SK-N-SH (cell line): Measurements from ENCODE around the gene PBRM1. TPM values are rescaled to one million over a fixed set of nuclear protein-coding genes. Genes with fewer than 3 reads are reported as not detected.
A peak's percentile ranks its signal among the peaks of the same experiment; 100 is the strongest.

Experiments used
- CTCF ChIA-PET: fragments of 300-600, 350-600 bp; formaldehyde crosslinking; extraction: SDS; loops from one replicate; lab custom pipeline; 2021; lab: Yijun Ruan, JAX
- POLR2A ChIA-PET: fragments of 350-600 bp; sonication (Branson Sonifier 250); formaldehyde crosslinking; extraction: SDS; loops from one replicate; lab custom pipeline; 2020; ENCODE audit warnings: antibody characterized with exemption, inconsistent platforms; lab: Yijun Ruan, JAX
- DNase-seq: peaks from one replicate; pipeline ENCODE4 v3.0.0; 2012
- H2AFZ ChIP-seq: fragments of 200-600 bp; sonication (generic); 2 replicates; pipeline ENCODE4 v1.8.1; 2016; ENCODE audit warnings: antibody characterized with exemption, mild to moderate bottlenecking, low read depth
- H3F3A ChIP-seq: fragments of 200-600 bp; sonication (generic); replicated peaks from 2 replicates; pipeline ENCODE3; 2016; ENCODE audit warnings: antibody characterized with exemption, mild to moderate bottlenecking; ENCODE audit not compliant: insufficient read depth
- H3K27ac ChIP-seq, 2 experiments: fragments of 200-500 bp in 1 of 2; fragments of 200-600 bp in 1 of 2; sonication (Bioruptor generic) in 1 of 2; sonication (generic), shearing (Covaris generic) in 1 of 2; 2 replicates each; pipeline versions ENCODE4 v1.5.1 to v1.6.1; 2014 to 2016; ENCODE audit warnings: low read depth in 2 of 2, inconsistent platforms in 1 of 2, low read length in 1 of 2, mild to moderate bottlenecking in 1 of 2, mixed read lengths in 1 of 2
- H3K27me3 ChIP-seq: fragments of 200-600 bp; sonication (generic), shearing (Covaris generic); 2 replicates; pipeline ENCODE4 v1.6.1; 2016; ENCODE audit warnings: mixed run types; ENCODE audit not compliant: insufficient read depth
- H3K36me3 ChIP-seq, 2 experiments: fragments of 200-500 bp in 1 of 2; fragments of 200-600 bp in 1 of 2; sonication (Bioruptor generic) in 1 of 2; sonication (generic) in 1 of 2; replicated peaks in 1 of 2; 2 replicates each; pipeline versions ENCODE3 to v1.5.1; 2014 to 2016; ENCODE audit warnings: low read length in 1 of 2, mild to moderate bottlenecking in 1 of 2; ENCODE audit not compliant: insufficient read depth in 2 of 2, control insufficient read depth in 1 of 2
- H3K4me1 ChIP-seq, 2 experiments: fragments of 200-500 bp in 1 of 2; fragments of 200-600 bp in 1 of 2; sonication (Bioruptor generic) in 1 of 2; sonication (generic), shearing (Covaris generic) in 1 of 2; 2 replicates each; pipeline versions ENCODE4 v1.5.1 to v1.6.1; 2014 to 2016; ENCODE audit warnings: low read depth in 1 of 2, low read length in 1 of 2, mixed run types in 1 of 2; ENCODE audit not compliant: insufficient read depth in 2 of 2, control insufficient read depth in 1 of 2
- H3K4me2 ChIP-seq: fragments of 200-600 bp; sonication (generic), shearing (Covaris generic); 2 replicates; pipeline ENCODE4 v1.6.1; 2017; ENCODE audit warnings: mixed run types
- H3K4me3 ChIP-seq, 2 experiments: fragments of 200-500 bp in 1 of 2; fragments of 200-600 bp in 1 of 2; sonication (Bioruptor generic) in 1 of 2; sonication (generic), shearing (Covaris generic) in 1 of 2; 2 replicates each; pipeline versions ENCODE4 v1.5.1 to v1.8.1; 2014 to 2016; ENCODE audit warnings: low read depth in 2 of 2, inconsistent platforms in 1 of 2, low read length in 1 of 2, mild to moderate bottlenecking in 1 of 2, mixed read lengths in 1 of 2, moderate library complexity in 1 of 2
- H3K79me2 ChIP-seq: fragments of 200-600 bp; sonication (generic); 2 replicates; pipeline ENCODE4 v1.8.1; 2017; ENCODE audit warnings: mild to moderate bottlenecking; ENCODE audit not compliant: insufficient read depth
- H3K9ac ChIP-seq: fragments of 200-600 bp; sonication (generic); 2 replicates; pipeline ENCODE4 v1.6.1; 2017; ENCODE audit warnings: mixed run types
- H3K9me2 ChIP-seq: fragments of 200-600 bp; sonication (generic); 2 replicates; pipeline ENCODE4 v1.6.1; 2017; ENCODE audit warnings: mixed run types
- H3K9me3 ChIP-seq: fragments of 200-600 bp; sonication (generic); 2 replicates; pipeline ENCODE4 v1.6.1; 2017; ENCODE audit warnings: mixed run types, mild to moderate bottlenecking, moderate library complexity
- H4K20me1 ChIP-seq: fragments of 200-600 bp; sonication (generic); 2 replicates; pipeline ENCODE4 v1.6.1; 2017; ENCODE audit warnings: mild to moderate bottlenecking, mixed run types; ENCODE audit not compliant: insufficient read depth
- CHD2 ChIP-seq: fragments of 150-350 bp; IDR thresholded peaks from 2 replicates; pipeline ENCODE4 v1.6.1; 2018; ENCODE audit warnings: low read length; ENCODE audit not compliant: partially characterized antibody
- POLR2AphosphoS5 ChIP-seq: IDR thresholded peaks from 2 replicates; pipeline ENCODE4 v1.6.1; 2012; ENCODE audit warnings: low read depth, low read length
- REST ChIP-seq: IDR thresholded peaks from 2 replicates; pipeline ENCODE4 v1.6.1; 2012; ENCODE audit warnings: mild to moderate bottlenecking, low read depth, low read length, moderate library complexity
- SMC3 ChIP-seq: IDR thresholded peaks from 2 replicates; pipeline ENCODE4 v1.6.1; 2012; ENCODE audit warnings: low read depth, low read length, improper control_type of control experiment
- TAF1 ChIP-seq: IDR thresholded peaks from 2 replicates; pipeline ENCODE4 v1.6.1; 2012; ENCODE audit warnings: low read depth, mild to moderate bottlenecking, low read length, moderate library complexity, borderline replicate concordance
- WGBS: methylation state at CpG from one replicate; pipeline ENCODE4 v1.1.6; 2017; ENCODE audit warnings: low lambda C conversion rate; 5-methylcytosine and 5-hydroxymethylcytosine counted together
- polyA plus RNA-seq, 3 experiments: library from polyadenylated mRNA; depleted of rRNA; stranded (reverse); fragments of >200 nt; gene quantifications; 2 replicates each; pipeline ENCODE4 v1.2.3, GENCODE V29; 2012
- TF ChIP-seq, protein P1 (sequence below): fragments of 150-350 bp; IDR thresholded peaks from 2 replicates; pipeline ENCODE4 v1.6.1; 2017; ENCODE audit warnings: antibody characterized with exemption, low read length, low read depth, borderline replicate concordance

The PBRM1 gene
- polyA plus RNA-seq, 1 of the 3 experiments (the other 2 are of a cell fraction), result 14.3 TPM

- Histone ChIP-seq H3K9ac (no peak overlapping the region), H3K9me2 (no peaks in the 10 kb centered on the region), H3K36me3 (peaks cover 70 to 78% of the 10 kb centered on the region in 2 experiments), H2AFZ (no peak overlapping the region), H3K27me3 (no peaks in the 10 kb centered on the region), H3K4me3 (no peak overlapping the region), H4K20me1 (no peaks in the 10 kb centered on the region; the same call in 1 of the 2 replicates), H3F3A (peaks cover 59% of the 10 kb centered on the region), H3K9me3 (no peaks in the 10 kb centered on the region), H3K79me2 (peaks cover 39% of the 10 kb centered on the region), H3K4me1 (peaks cover 0 to 5% of the 10 kb centered on the region in 2 experiments; a peak in 1 of 4 replicates), H3K27ac (no peak overlapping the region), H3K4me2 (no peak overlapping the region)
- WGBS, result 96% methylated on average over 4 of the region's 4 CpGs
- TF ChIP-seq SMC3, result no peak
- peak; percentile 6; the same call in 1 of the 2 replicates for TF ChIP-seq POLR2AphosphoS5
- no peak for TF ChIP-seq TAF1
- ChIA-PET POLR2A (interaction anchor here (1.5 kb wide), 1 partner anchor 7 kb away, joined by 5 read pairs; no protein-coding TSS in a partner anchor), CTCF (no interaction called here)
- no peak for DNase-seq
Measured at GRCh38 chr3:52695798-52696671, 10.3 kb upstream of the PBRM1 start.

DNA sequence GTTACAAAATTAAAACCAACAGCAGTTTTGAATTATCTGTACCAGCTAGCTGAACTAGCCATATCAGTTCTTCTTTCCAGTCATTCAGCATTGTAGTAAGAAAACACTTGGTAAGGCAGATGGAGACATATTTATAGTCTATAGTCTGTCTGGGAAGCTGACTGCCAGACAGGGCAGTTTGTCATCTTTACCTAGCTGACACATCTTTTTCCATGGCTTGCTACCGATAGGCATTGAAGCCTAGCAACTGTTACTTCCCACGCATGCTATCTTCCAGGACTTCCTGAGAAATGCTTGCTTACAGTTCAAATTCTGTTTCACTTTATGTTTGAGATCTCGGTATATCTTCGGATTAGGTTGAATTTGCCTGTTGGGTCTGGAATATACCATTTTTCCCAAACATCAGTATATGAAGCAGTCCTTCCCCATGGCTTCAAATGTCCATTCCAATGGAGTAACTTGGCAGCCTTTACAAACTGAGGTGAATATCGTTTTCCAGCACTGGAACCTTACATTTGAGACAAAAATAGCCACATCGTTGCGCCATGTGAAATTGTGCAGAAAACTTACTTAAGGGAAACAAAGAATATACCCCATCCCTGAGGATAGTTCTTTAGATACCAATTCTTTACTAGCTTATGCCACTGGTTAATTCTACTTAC, 8.9 kb upstream of the PBRM1 start:
- Histone ChIP-seq H3F3A (peaks cover 68% of the 10 kb centered on the region), H3K36me3 (peaks cover 82 to 84% of the 10 kb centered on the region in 2 experiments), H3K4me3 (no peak overlapping the region), H3K9ac (no peak overlapping the region), H3K4me1 (peaks cover 0 to 5% of the 10 kb centered on the region in 2 experiments; a peak in 1 of 4 replicates), H3K4me2 (no peak overlapping the region), H4K20me1 (no peaks in the 10 kb centered on the region; the same call in 1 of the 2 replicates), H3K9me2 (no peaks in the 10 kb centered on the region), H3K79me2 (peaks cover 37% of the 10 kb centered on the region; the same call in 1 of the 2 replicates), H3K9me3 (no peaks in the 10 kb centered on the region), H2AFZ (no peak overlapping the region), H3K27me3 (no peaks in the 10 kb centered on the region), H3K27ac (0 out of 4 replicates have a peak overlapping the region, but pooled peaks of 1 of the 2 experiments have one; percentile 18)
- TF ChIP-seq CHD2, result no peak
- 0 out of 2 replicates have a peak, but pooled peaks have one; percentile 13 for TF ChIP-seq POLR2AphosphoS5
- POLR2A ChIA-PET, result no interaction called here
- CTCF ChIA-PET, result interaction anchor here (1.0 kb wide), 1 partner anchor 8 kb away, joined by 3 read pairs; no protein-coding TSS in a partner anchor
- no peak for DNase-seq
- 85% methylated on average over 7 of the region's 7 CpGs for WGBS

- Histone ChIP-seq H3K9me3 (no peaks in the 10 kb centered on the region), H3K27ac (peak overlapping the region in 1 of 2 experiments; percentile 27; a peak in 3 of 4 replicates), H3F3A (peaks cover 67% of the 10 kb centered on the region), H3K9ac (no peak overlapping the region), H3K4me2 (no peak overlapping the region), H3K9me2 (no peaks in the 10 kb centered on the region), H4K20me1 (no peaks in the 10 kb centered on the region; the same call in 1 of the 2 replicates), H2AFZ (no peak overlapping the region), H3K27me3 (no peaks in the 10 kb centered on the region), H3K4me1 (peaks cover 0 to 5% of the 10 kb centered on the region in 2 experiments; a peak in 2 of 4 replicates), H3K4me3 (no peak overlapping the region), H3K36me3 (peaks cover 93 to 98% of the 10 kb centered on the region in 2 experiments), H3K79me2 (peaks cover 37% of the 10 kb centered on the region)
- POLR2A ChIA-PET, result no interaction called here
- CTCF ChIA-PET, result interaction anchor here (1.1 kb wide), 1 partner anchor 12 kb away, joined by 6 read pairs; the partner anchor contains the start of genes GLT8D1 and SPCS1
- TF ChIP-seq, protein P1, sequence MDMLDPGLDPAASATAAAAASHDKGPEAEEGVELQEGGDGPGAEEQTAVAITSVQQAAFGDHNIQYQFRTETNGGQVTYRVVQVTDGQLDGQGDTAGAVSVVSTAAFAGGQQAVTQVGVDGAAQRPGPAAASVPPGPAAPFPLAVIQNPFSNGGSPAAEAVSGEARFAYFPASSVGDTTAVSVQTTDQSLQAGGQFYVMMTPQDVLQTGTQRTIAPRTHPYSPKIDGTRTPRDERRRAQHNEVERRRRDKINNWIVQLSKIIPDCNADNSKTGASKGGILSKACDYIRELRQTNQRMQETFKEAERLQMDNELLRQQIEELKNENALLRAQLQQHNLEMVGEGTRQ, result no peak
- TF ChIP-seq POLR2AphosphoS5 (peak; percentile 24; the same call in 1 of the 2 replicates), REST (no peak)
- DNase-seq, result no peak
Measured at GRCh38 chr3:52693071-52693470, 7.4 kb upstream of the PBRM1 start.
